Right lobe of liver (tissue), 4 donors: ENCODE data around the gene PLEKHG2.

Experiments used
- POLR2A ChIP-seq: fragments of 450-650 bp; IDR thresholded peaks from one replicate; pipeline ENCODE4 v1.6.1; 2017; ENCODE audit warnings: antibody characterized with exemption, mild to moderate bottlenecking
- TF ChIP-seq, protein P1 (sequence below), 4 donors: fragments of 200-600 bp in 3 of 4; fragments of 450-650 bp in 1 of 4; IDR thresholded peaks; one replicate each; pipeline versions ENCODE4 v1.5.1 to v1.8.0; 2016 to 2022; ENCODE audit warnings: antibody characterized with exemption in 4 of 4, mild to moderate bottlenecking in 2 of 4
- donor health status: DM: no; HTN: no; CAD: no.
- donor health status: DM: no; HTN: no; CAD: no.
- donor health status: DM: no; HTN: yes; CAD: no.

DNA sequence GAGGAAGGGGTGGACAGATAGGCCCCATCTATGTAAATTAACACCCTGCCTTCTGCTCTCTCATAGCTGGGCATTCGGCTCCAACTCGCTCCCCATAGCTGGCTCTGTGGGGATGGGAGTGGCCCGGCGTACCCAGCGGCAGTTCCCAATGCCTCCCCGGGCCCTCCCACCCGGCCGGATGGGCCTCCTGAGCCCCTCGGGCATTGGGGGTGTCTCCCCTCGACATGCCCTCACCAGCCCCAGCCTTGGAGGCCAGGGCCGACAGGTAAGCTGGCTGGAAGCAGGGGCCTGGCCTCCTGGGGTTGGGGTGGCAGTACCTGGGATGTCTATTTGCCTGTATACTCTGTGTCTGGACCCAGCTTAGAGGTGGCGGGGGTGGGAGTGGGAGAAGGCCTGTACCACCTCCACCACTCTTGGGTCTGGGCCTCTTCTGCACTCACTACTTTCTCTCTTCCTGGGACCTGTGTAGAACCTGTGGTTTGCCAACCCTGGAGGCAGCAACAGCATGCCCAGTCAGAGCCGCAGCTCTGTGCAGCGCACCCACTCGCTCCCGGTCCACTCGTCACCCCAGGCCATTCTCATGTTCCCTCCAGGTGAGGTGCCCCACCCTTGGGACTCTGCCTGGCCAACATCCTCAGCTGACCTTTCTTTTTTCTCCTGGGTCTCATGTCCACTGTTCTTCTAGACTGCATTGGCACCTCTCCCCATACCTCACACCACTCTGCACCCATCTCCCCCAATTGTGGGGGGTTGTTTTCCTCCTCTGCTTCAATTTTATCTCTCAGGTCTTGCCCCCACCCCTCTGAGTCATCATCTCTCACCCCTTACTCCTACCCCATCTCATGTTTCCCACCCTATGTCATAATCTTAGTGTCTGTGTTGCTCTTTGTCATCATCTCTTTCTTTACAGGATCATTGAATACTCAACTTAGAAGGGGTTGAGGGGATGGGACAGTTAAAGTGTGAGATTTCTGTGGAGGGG is 31.7 kb upstream of the PLEKHG2 start:
- TF ChIP-seq, protein P1, sequence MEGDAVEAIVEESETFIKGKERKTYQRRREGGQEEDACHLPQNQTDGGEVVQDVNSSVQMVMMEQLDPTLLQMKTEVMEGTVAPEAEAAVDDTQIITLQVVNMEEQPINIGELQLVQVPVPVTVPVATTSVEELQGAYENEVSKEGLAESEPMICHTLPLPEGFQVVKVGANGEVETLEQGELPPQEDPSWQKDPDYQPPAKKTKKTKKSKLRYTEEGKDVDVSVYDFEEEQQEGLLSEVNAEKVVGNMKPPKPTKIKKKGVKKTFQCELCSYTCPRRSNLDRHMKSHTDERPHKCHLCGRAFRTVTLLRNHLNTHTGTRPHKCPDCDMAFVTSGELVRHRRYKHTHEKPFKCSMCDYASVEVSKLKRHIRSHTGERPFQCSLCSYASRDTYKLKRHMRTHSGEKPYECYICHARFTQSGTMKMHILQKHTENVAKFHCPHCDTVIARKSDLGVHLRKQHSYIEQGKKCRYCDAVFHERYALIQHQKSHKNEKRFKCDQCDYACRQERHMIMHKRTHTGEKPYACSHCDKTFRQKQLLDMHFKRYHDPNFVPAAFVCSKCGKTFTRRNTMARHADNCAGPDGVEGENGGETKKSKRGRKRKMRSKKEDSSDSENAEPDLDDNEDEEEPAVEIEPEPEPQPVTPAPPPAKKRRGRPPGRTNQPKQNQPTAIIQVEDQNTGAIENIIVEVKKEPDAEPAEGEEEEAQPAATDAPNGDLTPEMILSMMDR (IDR thresholded peaks at IDR 0.05) = no peak
- TF ChIP-seq POLR2A = no peak
